Uterus (tissue), 2 donors: ENCODE data around the gene TMEM14B.

Experiments
- POLR2A ChIP-seq, 2 donors: fragments of 450-650 bp; IDR thresholded peaks; one replicate each; pipeline ENCODE4 v1.6.1; 2016; ENCODE audit warnings: antibody characterized with exemption in 2 of 2, mild to moderate bottlenecking in 1 of 2, moderate library complexity in 1 of 2
- TF ChIP-seq, protein P1 (sequence below), 4 experiments: fragments of 200-600 bp in 2 of 4; fragments of 450-650 bp in 2 of 4; sonication (generic) in 2 of 4; IDR thresholded peaks; one replicate each; pipeline ENCODE4 v1.5.1; 2016 to 2019; ENCODE audit warnings: antibody characterized with exemption in 4 of 4, mild to moderate bottlenecking in 2 of 4, moderate library complexity in 1 of 4

DNA sequence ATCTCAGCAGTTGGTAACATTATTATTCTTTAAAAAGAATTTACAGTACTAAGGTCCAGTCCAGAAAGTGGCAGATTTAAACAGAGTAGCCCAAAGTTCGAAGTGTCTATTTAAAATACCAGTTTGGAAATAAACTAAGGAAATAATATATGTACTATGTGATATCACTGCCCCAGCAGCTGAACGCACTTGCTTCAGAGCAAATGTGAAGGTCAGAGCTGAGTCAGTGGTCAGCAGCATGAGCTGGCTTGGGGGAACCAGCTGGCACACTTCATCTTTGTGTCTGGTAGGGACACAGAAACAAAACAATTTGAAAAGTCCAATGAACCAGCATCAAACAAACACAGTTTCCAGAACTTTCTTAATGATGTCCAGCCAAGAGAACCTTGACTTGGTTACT is 15.4 kb downstream of the TMEM14B start:
- TF ChIP-seq, protein P1, sequence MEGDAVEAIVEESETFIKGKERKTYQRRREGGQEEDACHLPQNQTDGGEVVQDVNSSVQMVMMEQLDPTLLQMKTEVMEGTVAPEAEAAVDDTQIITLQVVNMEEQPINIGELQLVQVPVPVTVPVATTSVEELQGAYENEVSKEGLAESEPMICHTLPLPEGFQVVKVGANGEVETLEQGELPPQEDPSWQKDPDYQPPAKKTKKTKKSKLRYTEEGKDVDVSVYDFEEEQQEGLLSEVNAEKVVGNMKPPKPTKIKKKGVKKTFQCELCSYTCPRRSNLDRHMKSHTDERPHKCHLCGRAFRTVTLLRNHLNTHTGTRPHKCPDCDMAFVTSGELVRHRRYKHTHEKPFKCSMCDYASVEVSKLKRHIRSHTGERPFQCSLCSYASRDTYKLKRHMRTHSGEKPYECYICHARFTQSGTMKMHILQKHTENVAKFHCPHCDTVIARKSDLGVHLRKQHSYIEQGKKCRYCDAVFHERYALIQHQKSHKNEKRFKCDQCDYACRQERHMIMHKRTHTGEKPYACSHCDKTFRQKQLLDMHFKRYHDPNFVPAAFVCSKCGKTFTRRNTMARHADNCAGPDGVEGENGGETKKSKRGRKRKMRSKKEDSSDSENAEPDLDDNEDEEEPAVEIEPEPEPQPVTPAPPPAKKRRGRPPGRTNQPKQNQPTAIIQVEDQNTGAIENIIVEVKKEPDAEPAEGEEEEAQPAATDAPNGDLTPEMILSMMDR (IDR thresholded peaks at IDR 0.05): no peak
- TF ChIP-seq POLR2A (IDR thresholded peaks at IDR 0.05): no peak
